ENCODE measurements around the gene ALPL. TPM values are rescaled to one million over a fixed set of nuclear protein-coding genes. Genes with fewer than 3 reads are reported as not detected.

ALPL gene
- total and polyA plus RNA-seq, 2 donors (not counting 1 experiment from before 2014, with no cell fraction given): 1.3 to 3.6 TPM

DNA sequence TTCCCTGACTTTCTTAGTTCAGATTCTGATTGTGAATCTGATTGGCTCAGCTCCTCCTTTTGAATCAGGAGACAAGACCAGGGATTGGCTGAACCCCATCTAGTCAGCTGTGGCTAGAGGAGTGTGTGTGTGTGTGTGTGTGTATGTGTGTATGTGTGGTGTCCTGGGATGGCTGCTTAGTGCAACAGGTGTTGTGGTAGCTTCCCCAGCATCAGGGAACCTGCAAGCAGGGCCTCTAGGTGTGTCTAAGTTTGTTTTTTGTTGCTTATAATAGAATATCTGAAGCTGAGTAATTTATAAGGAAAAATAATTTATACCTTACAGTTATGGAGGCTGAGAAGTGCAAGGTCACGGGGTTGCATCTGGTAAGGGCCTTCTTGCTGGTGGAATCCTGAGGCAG is 13.2 kb upstream of the ALPL start:
- TF ChIP-seq EZH2 (IDR thresholded peaks at IDR 0.05; ENCODE audit: low read length, missing control alignments) (no peak), CTCF (conservative IDR thresholded peaks at IDR 0.05 in 1 of 2, IDR thresholded peaks at IDR 0.05 in 1 of 2; ENCODE audit: low read depth in 1 of 2, low read length in 2 of 2) (no peak)
- H3K9me3 ChIP-seq (ENCODE audit: control insufficient read depth, insufficient read depth, low read depth, low read length): no peaks in the 10 kb centered on the region
- no peak for DNase-seq (ENCODE audit: low read depth in 2 of 2)
- H3K4me2 ChIP-seq (ENCODE audit: extremely low read depth, insufficient read depth, low read length): no peak overlapping the region
- H3K27ac ChIP-seq (ENCODE audit: insufficient read depth, low read length): no peak overlapping the region
- no peaks in the 10 kb centered on the region for H4K20me1 ChIP-seq (ENCODE audit: control insufficient read depth, extremely low read depth, insufficient read depth, low read length)
- H3K4me1 ChIP-seq (ENCODE audit: control insufficient read depth, extremely low read depth, insufficient read depth, low read length): no peaks in the 10 kb centered on the region
- no peak overlapping the region for H3K4me3 ChIP-seq (replicated peaks in 1 of 4; ENCODE audit: control extremely low read depth in 1 of 4, insufficient read depth in 1 of 4, low read depth in 3 of 4, low read length in 4 of 4)
- peaks cover 27% of the 10 kb centered on the region for H3K27me3 ChIP-seq (ENCODE audit: control insufficient read depth, insufficient read depth, low read length)
- no peaks in the 10 kb centered on the region for H3K79me2 ChIP-seq (ENCODE audit: control insufficient read depth, insufficient read depth, low read length)
- no peak overlapping the region for H2AFZ ChIP-seq (ENCODE audit: low read length)
- H3K36me3 ChIP-seq (ENCODE audit: control insufficient read depth, insufficient read depth, low read length): no peaks in the 10 kb centered on the region
- H3K9ac ChIP-seq (ENCODE audit: insufficient read depth, low read length): no peak overlapping the region

GRCh38 chr1:21496886-21497285 is 12.3 kb upstream of the ALPL start:
- Histone ChIP-seq H3K27ac (ENCODE audit: insufficient read depth, low read length) (no peak overlapping the region), H4K20me1 (ENCODE audit: control insufficient read depth, extremely low read depth, insufficient read depth, low read length) (no peaks in the 10 kb centered on the region), H3K27me3 (ENCODE audit: control insufficient read depth, insufficient read depth, low read length) (peaks cover 22% of the 10 kb centered on the region), H3K79me2 (ENCODE audit: control insufficient read depth, insufficient read depth, low read length) (no peaks in the 10 kb centered on the region), H3K9ac (ENCODE audit: insufficient read depth, low read length) (no peak overlapping the region), H3K4me3 (replicated peaks in 1 of 4; ENCODE audit: control extremely low read depth in 1 of 4, insufficient read depth in 1 of 4, low read depth in 3 of 4, low read length in 4 of 4) (no peak overlapping the region), H3K9me3 (ENCODE audit: control insufficient read depth, insufficient read depth, low read depth, low read length) (no peaks in the 10 kb centered on the region), H3K4me1 (ENCODE audit: control insufficient read depth, extremely low read depth, insufficient read depth, low read length) (no peaks in the 10 kb centered on the region), H3K36me3 (ENCODE audit: control insufficient read depth, insufficient read depth, low read length) (no peaks in the 10 kb centered on the region), H3K4me2 (ENCODE audit: extremely low read depth, insufficient read depth, low read length) (no peak overlapping the region), H2AFZ (ENCODE audit: low read length) (no peak overlapping the region)
- TF ChIP-seq CTCF (conservative IDR thresholded peaks at IDR 0.05 in 1 of 2, IDR thresholded peaks at IDR 0.05 in 1 of 2; ENCODE audit: low read depth in 1 of 2, low read length in 2 of 2) (no peak), EZH2 (IDR thresholded peaks at IDR 0.05; ENCODE audit: low read length, missing control alignments) (no peak)
- no peak for DNase-seq (ENCODE audit: low read depth in 2 of 2)

DNA sequence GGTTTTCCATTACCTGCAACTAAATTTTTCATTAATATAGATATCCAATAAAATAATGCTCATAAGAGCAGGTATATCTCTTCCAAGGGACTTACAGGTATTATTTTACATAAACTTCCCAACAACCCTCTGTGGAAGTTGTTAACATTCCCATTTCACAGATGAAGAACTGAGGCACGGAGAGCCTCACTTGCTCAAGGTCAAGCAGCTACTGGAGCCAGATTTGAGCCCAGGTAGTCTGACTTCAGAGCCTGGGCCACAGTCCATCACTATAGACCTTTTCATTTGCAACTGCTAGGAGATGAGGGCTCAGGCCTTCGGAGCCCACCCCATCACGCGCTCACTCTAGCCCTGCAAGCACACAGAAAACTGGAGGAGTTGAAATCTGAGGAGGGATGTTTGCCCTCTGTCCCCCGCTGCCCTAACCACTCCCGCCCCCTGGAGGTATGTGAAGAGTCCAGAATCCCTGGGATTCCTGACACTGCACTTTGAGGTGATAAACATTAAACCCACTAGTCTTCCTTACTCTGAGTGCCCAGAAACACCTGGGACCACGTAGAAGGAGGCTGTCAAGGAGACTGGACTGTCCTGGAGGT is 11.7 kb upstream of the ALPL start:
- no peak overlapping the region for H3K9ac ChIP-seq (ENCODE audit: insufficient read depth, low read length)
- H3K4me2 ChIP-seq (ENCODE audit: extremely low read depth, insufficient read depth, low read length): no peak overlapping the region
- H4K20me1 ChIP-seq (ENCODE audit: control insufficient read depth, extremely low read depth, insufficient read depth, low read length): no peaks in the 10 kb centered on the region
- no peaks in the 10 kb centered on the region for H3K79me2 ChIP-seq (ENCODE audit: control insufficient read depth, insufficient read depth, low read length)
- no peak overlapping the region for H2AFZ ChIP-seq (ENCODE audit: low read length)
- no peak overlapping the region for H3K27ac ChIP-seq (ENCODE audit: insufficient read depth, low read length)
- no peak for DNase-seq (ENCODE audit: low read depth in 2 of 2)
- no peaks in the 10 kb centered on the region for H3K9me3 ChIP-seq (ENCODE audit: control insufficient read depth, insufficient read depth, low read depth, low read length)
- no peaks in the 10 kb centered on the region for H3K36me3 ChIP-seq (ENCODE audit: control insufficient read depth, insufficient read depth, low read length)
- no peaks in the 10 kb centered on the region for H3K4me1 ChIP-seq (ENCODE audit: control insufficient read depth, extremely low read depth, insufficient read depth, low read length)
- H3K4me3 ChIP-seq (replicated peaks in 1 of 4; ENCODE audit: control extremely low read depth in 1 of 4, insufficient read depth in 1 of 4, low read depth in 3 of 4, low read length in 4 of 4): no peak overlapping the region
- peaks cover 16% of the 10 kb centered on the region for H3K27me3 ChIP-seq (ENCODE audit: control insufficient read depth, insufficient read depth, low read length)
- TF ChIP-seq CTCF (conservative IDR thresholded peaks at IDR 0.05 in 1 of 2, IDR thresholded peaks at IDR 0.05 in 1 of 2; ENCODE audit: low read depth in 1 of 2, low read length in 2 of 2): no peak
- no peak for TF ChIP-seq EZH2 (IDR thresholded peaks at IDR 0.05; ENCODE audit: low read length, missing control alignments)

Data from fibroblast of lung (primary cell).